Stimulated activated naive B cell treated with anti-CD40 and anti-IgM and Interleukin-4, amounts not matched to agents 10 μg/mL and 1 μg/mL and 100 μg/mL, for 72 hours (primary cell): ENCODE measurements around the gene CREB3L4.

ENCODE experiments used
- ATAC-seq, 2 donors: fragments of 150-1000 bp; cut with Tn5 transposase; replicated peaks; 2 replicates each; pipeline ENCODE4 v1.10.0; 2021; ENCODE audit warnings: moderate library complexity in 1 of 2
- DNase-seq: peaks from one replicate; pipeline ENCODE4 v3.0.0; 2021
- H3K27ac Mint-ChIP-seq: one replicate; pipeline ENCODE4 v1.8.0; 2022; ENCODE audit warnings: mild to moderate bottlenecking, mixed read lengths
- H3K27me3 Mint-ChIP-seq, 2 donors: one replicate each; pipeline ENCODE4 v1.8.0; 2022; ENCODE audit warnings: mixed read lengths in 2 of 2
- H3K36me3 Mint-ChIP-seq, 2 donors: one replicate each; pipeline ENCODE4 v1.8.0; 2022; ENCODE audit warnings: mixed read lengths in 2 of 2, mild to moderate bottlenecking in 1 of 2
- H3K4me1 Mint-ChIP-seq, 2 donors: one replicate each; pipeline ENCODE4 v1.8.0; 2022; ENCODE audit warnings: mixed read lengths in 2 of 2, mild to moderate bottlenecking in 1 of 2
- H3K4me3 Mint-ChIP-seq, 2 donors: one replicate each; pipeline ENCODE4 v1.8.0; 2022; ENCODE audit warnings: mild to moderate bottlenecking in 2 of 2, mixed read lengths in 2 of 2, moderate library complexity in 1 of 2
- H3K9me3 Mint-ChIP-seq, 2 donors: one replicate each; pipeline ENCODE4 v1.8.0; 2022; ENCODE audit warnings: mixed read lengths in 2 of 2, mild to moderate bottlenecking in 1 of 2

CREB3L4 gene

DNA sequence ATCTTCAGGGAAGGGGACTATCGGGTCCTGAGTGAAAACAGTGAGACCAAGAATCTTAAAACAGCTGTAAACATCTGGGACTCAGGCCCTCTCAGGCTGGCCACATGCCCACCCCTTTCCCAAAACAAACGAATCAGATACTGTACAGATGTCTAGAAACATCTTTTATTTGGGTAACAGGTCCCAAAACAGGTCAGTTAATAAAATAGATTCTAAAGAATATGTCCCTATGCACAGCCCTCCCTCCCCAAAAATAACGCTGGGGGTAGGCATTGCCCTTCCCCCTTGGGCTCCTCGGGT, 8.8 kb upstream of the CREB3L4 start:
- Mint-ChIP-seq H3K4me3 (peak overlapping the region; percentile 96 to 97), H3K27me3 (no peaks in the 10 kb centered on the region), H3K9me3 (no peaks in the 10 kb centered on the region), H3K27ac (peak overlapping the region; percentile 27), H3K4me1 (peaks cover 56 to 72% of the 10 kb centered on the region in 2 donors), H3K36me3 (peaks cover 33 to 70% of the 10 kb centered on the region in 2 donors)
- no peak for ATAC-seq
- no peak for DNase-seq

GRCh38 chr1:153959454-153959853, 8.2 kb upstream of the CREB3L4 start:
- DNase-seq (no peak), ATAC-seq (no peak)
- no peaks in the 10 kb centered on the region for H3K9me3 Mint-ChIP-seq
- H3K36me3 Mint-ChIP-seq: peaks cover 27 to 65% of the 10 kb centered on the region in 2 donors
- H3K27ac Mint-ChIP-seq: peak overlapping the region; percentile 27
- H3K4me1 Mint-ChIP-seq: peaks cover 50 to 71% of the 10 kb centered on the region in 2 donors
- H3K4me3 Mint-ChIP-seq: peak overlapping the region in 1 of 2 donors; percentile 34
- no peaks in the 10 kb centered on the region for H3K27me3 Mint-ChIP-seq

DNA sequence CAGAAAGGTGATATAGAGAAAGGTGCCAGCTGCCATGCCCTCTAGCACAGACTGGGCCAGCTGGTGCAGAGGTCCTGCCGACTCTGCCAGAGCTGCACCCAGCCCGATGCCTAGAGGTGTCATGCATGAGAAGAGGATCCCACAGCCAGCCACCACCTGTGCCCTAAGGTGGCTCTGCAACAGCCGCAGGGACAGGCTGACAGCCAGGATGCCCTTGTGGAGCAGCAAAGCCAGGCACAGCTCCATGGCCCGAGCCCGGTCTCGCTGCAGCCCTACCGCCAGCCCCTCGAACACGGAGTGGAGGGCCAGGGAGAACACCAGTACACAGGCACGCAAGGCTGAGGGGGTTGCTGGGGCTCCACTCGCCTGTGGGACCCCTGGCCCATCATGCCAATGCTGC, 7.5 kb upstream of the CREB3L4 start:
- Mint-ChIP-seq H3K27ac (peak overlapping the region; percentile 3), H3K36me3 (peaks cover 26 to 62% of the 10 kb centered on the region in 2 donors), H3K4me3 (no peak overlapping the region), H3K9me3 (no peaks in the 10 kb centered on the region), H3K27me3 (no peaks in the 10 kb centered on the region), H3K4me1 (peaks cover 47 to 72% of the 10 kb centered on the region in 2 donors)
- DNase-seq: no peak
- ATAC-seq: no peak

DNA sequence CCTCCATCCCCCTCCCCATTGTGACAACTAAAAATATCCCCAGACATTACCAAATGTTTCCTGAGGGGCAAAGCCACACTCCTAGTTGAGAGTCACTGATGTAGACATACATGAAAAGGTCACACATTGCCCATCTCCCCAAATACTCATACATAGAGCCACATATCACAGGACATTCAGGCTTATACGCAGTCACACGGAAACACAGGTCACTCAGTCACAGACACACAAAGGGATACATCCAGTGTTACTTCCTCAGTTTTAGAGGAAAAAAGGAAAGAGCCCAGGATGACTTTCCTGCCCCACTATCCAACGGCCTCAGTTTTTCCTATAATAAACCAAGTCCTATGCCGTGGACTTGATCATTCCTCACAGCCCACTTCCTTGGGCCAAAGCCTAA, 6.3 kb upstream of the CREB3L4 start:
- Mint-ChIP-seq H3K4me3 (peak overlapping the region; percentile 85 to 90), H3K27ac (peak overlapping the region; percentile 91), H3K9me3 (no peaks in the 10 kb centered on the region), H3K36me3 (peaks cover 29 to 69% of the 10 kb centered on the region in 2 donors), H3K27me3 (no peaks in the 10 kb centered on the region), H3K4me1 (peaks cover 47 to 71% of the 10 kb centered on the region in 2 donors)
- ATAC-seq: no peak
- no peak for DNase-seq

- Mint-ChIP-seq H3K4me3 (peak overlapping the region; percentile 85 to 90), H3K4me1 (peaks cover 42 to 69% of the 10 kb centered on the region in 2 donors), H3K9me3 (no peaks in the 10 kb centered on the region), H3K36me3 (peaks cover 27 to 61% of the 10 kb centered on the region in 2 donors), H3K27me3 (no peaks in the 10 kb centered on the region), H3K27ac (peak overlapping the region; percentile 91)
- DNase-seq (no peak), ATAC-seq (no peak)
These were observed 5.3 kb upstream of the CREB3L4 start for GRCh38 chr1:153962088-153963029.

DNA sequence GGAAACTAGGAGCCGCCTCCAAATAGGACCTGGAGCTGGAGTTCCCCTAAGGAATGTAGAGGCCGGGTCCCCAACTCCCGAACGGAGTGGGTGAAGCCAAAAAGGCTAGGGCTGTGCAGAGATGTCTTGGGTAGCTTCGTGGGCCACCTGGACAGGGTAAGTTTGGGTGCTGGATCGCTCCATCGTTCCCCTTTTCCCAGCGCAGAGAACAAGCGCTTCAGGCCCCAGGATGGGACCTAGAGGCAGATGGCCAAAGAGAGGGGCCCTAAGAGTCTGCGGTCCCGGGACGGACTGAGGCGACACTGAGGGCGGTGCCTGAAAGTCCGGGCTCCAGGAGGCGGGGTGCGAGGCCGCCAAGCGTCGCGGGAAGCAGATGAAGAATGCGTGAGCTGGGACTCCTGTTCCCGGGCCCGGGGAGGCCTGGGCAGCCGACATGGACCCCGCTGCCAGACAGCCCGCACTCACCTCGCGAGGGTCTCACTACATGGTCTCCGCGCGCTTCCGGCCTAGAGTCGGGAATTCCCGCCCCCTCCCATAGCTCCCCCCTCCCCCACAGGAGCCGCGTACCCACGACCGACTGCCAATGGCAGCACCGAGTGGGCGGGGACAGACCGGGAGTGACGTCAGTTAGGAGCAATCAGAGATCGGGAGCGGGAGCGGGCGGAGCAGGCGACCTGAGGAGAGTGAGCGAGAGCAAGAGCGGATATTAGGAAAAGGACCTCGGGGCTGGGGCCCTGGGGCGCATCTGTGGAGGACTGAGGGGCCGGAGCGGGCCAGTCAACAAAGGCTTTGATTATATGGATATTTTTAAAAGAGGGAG, 4.5 kb upstream of the CREB3L4 start, which contains the start of gene SLC39A1:
Gene SLC39A1, minus strand, starts transcription at position 508 of the 820 bp plus-strand sequence. CDS start 822 bp downstream, outside the sequence.
- peak within 1 kb of the TSS; percentile 91 for H3K27ac Mint-ChIP-seq
- ATAC-seq (peak; percentile 46 to 56), DNase-seq (peak; percentile 90)
- no peaks in the 10 kb centered on the region for H3K9me3 Mint-ChIP-seq
- H3K4me1 Mint-ChIP-seq: peaks cover 48 to 70% of the 10 kb centered on the region in 2 donors
- H3K27me3 Mint-ChIP-seq: no peaks in the 10 kb centered on the region
- H3K36me3 Mint-ChIP-seq: peaks cover 20 to 52% of the 10 kb centered on the region in 2 donors
- H3K4me3 Mint-ChIP-seq: peak within 1 kb of the TSS; percentile 85 to 90

- H3K27me3 Mint-ChIP-seq: no peaks in the 10 kb centered on the region
- H3K9me3 Mint-ChIP-seq: no peaks in the 10 kb centered on the region
- DNase-seq: no peak
- ATAC-seq: peak; percentile 2 to 8
- H3K27ac Mint-ChIP-seq: peak overlapping the region; percentile 91
- H3K4me3 Mint-ChIP-seq: peak overlapping the region; percentile 85 to 90
- H3K36me3 Mint-ChIP-seq: peaks cover 16 to 46% of the 10 kb centered on the region in 2 donors
- H3K4me1 Mint-ChIP-seq: peaks cover 50 to 71% of the 10 kb centered on the region in 2 donors
These were observed 3.8 kb upstream of the CREB3L4 start for GRCh38 chr1:153963850-153964331.

- Mint-ChIP-seq H3K27me3 (no peaks in the 10 kb centered on the region), H3K4me3 (peak overlapping the region; percentile 95 to 98), H3K27ac (peak overlapping the region; percentile 99), H3K9me3 (no peaks in the 10 kb centered on the region), H3K36me3 (peaks cover 8 to 19% of the 10 kb centered on the region in 2 donors), H3K4me1 (peaks cover 29 to 48% of the 10 kb centered on the region in 2 donors)
- no peak for DNase-seq
- ATAC-seq: no peak
These were observed 280 bp downstream of the CREB3L4 start for GRCh38 chr1:153968000-153968363.

GRCh38 chr1:153968408-153968807, 706 bp downstream of the CREB3L4 start:
- H3K4me3 Mint-ChIP-seq: peak overlapping the region; percentile 95 to 98
- H3K9me3 Mint-ChIP-seq: no peaks in the 10 kb centered on the region
- no peaks in the 10 kb centered on the region for H3K27me3 Mint-ChIP-seq
- H3K4me1 Mint-ChIP-seq: peaks cover 29 to 50% of the 10 kb centered on the region in 2 donors
- no peak for DNase-seq
- peaks cover 11 to 21% of the 10 kb centered on the region in 2 donors for H3K36me3 Mint-ChIP-seq
- H3K27ac Mint-ChIP-seq: no peak overlapping the region
- no peak for ATAC-seq

DNA sequence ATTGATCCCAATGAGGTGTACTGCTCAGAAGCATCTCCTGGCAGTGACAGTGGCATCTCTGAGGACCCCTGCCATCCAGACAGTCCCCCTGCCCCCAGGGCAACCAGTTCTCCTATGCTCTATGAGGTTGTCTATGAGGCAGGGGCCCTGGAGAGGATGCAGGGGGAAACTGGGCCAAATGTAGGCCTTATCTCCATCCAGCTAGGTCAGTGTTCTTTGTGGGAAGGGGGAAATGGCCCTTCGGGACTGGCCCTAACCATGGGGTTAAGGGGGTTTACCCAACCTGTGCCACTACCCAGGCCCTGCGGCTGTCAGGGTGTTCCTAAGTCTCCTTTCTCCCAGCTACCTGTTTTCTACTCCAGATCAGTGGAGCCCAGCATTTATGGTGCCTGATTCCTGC, 1.3 kb downstream of the CREB3L4 start:
- DNase-seq (no peak), ATAC-seq (no peak)
- peaks cover 14 to 23% of the 10 kb centered on the region in 2 donors for H3K36me3 Mint-ChIP-seq
- peaks cover 27 to 55% of the 10 kb centered on the region in 2 donors for H3K4me1 Mint-ChIP-seq
- H3K4me3 Mint-ChIP-seq: peak overlapping the region; percentile 95 to 98
- peak overlapping the region; percentile 81 for H3K27ac Mint-ChIP-seq
- H3K9me3 Mint-ChIP-seq: no peaks in the 10 kb centered on the region
- no peaks in the 10 kb centered on the region for H3K27me3 Mint-ChIP-seq

- Mint-ChIP-seq H3K27ac (no peak overlapping the region), H3K27me3 (no peaks in the 10 kb centered on the region), H3K4me3 (no peak overlapping the region), H3K9me3 (no peaks in the 10 kb centered on the region), H3K4me1 (peaks cover 30 to 61% of the 10 kb centered on the region in 2 donors), H3K36me3 (peaks cover 17 to 32% of the 10 kb centered on the region in 2 donors)
- DNase-seq: no peak
- ATAC-seq: no peak
These were observed 2.6 kb downstream of the CREB3L4 start for GRCh38 chr1:153970346-153970745.

- peaks cover 30 to 61% of the 10 kb centered on the region in 2 donors for H3K4me1 Mint-ChIP-seq
These were observed 5.4 kb downstream of the CREB3L4 start for GRCh38 chr1:153973071-153973470.

GRCh38 chr1:153973525-153973924, 5.8 kb downstream of the CREB3L4 start:
- Mint-ChIP-seq H3K9me3 (no peaks in the 10 kb centered on the region), H3K27me3 (no peaks in the 10 kb centered on the region), H3K27ac (peak overlapping the region; percentile 51), H3K4me1 (peaks cover 29 to 61% of the 10 kb centered on the region in 2 donors), H3K36me3 (peaks cover 29 to 44% of the 10 kb centered on the region in 2 donors), H3K4me3 (no peak overlapping the region)
- DNase-seq: no peak
- no peak for ATAC-seq

More at GRCh38 chr1:153973071-153973470, 5.4 kb downstream of the CREB3L4 start:
- Mint-ChIP-seq H3K4me3 (no peak overlapping the region), H3K27ac (peak overlapping the region; percentile 68), H3K27me3 (no peaks in the 10 kb centered on the region), H3K9me3 (no peaks in the 10 kb centered on the region), H3K36me3 (peaks cover 29 to 44% of the 10 kb centered on the region in 2 donors)
- ATAC-seq (no peak), DNase-seq (no peak)

GRCh38 chr1:153976819-153977249, 9.1 kb downstream of the CREB3L4 start:
- no peaks in the 10 kb centered on the region for H3K27me3 Mint-ChIP-seq
- H3K9me3 Mint-ChIP-seq: no peaks in the 10 kb centered on the region
- ATAC-seq: no peak
- H3K36me3 Mint-ChIP-seq: peaks cover 30 to 50% of the 10 kb centered on the region in 2 donors
- peaks cover 24 to 59% of the 10 kb centered on the region in 2 donors for H3K4me1 Mint-ChIP-seq
- no peak for DNase-seq
- H3K4me3 Mint-ChIP-seq: peak overlapping the region; percentile 97 to 98
- peak overlapping the region; percentile 98 for H3K27ac Mint-ChIP-seq
